ENCODE measurements around the gene CBX8. TPM values are rescaled to one million over a fixed set of nuclear protein-coding genes. Genes with fewer than 3 reads are reported as not detected.

CBX8 gene
- total RNA-seq, 2 experiments from 2014 or later, result 5.3 to 6.5 TPM

GRCh38 chr17:79745641-79746105 lies 51.2 kb downstream of the CBX8 start:
- ATAC-seq (ENCODE audit: poor library complexity), result no peak
- no peak for DNase-seq
- Mint-ChIP-seq H3K27ac (no peak overlapping the region), H3K4me1 (ENCODE audit: low read depth) (peaks cover 19% of the 10 kb centered on the region), H3K9me3 (no peaks in the 10 kb centered on the region), H3K27me3 (peaks cover 54% of the 10 kb centered on the region), H3K36me3 (ENCODE audit: low read depth) (no peaks in the 10 kb centered on the region), H3K4me3 (peak overlapping the region; percentile 32)
- CTCF ChIA-PET, result interaction anchor here (0.8 to 2.2 kb wide), 14 partner anchors 13 to 577 kb away, joined by 3 to 13 read pairs (median 4); partner anchors contain the start of gene CBX8
- Histone ChIP-seq H3K36me3 (ENCODE audit: insufficient read depth, low read length) (no peaks in the 10 kb centered on the region), H3K4me3 (ENCODE audit: low read length) (peak overlapping the region; percentile 20), H3K27me3 (ENCODE audit: control insufficient read depth in 1 of 2, insufficient read depth in 2 of 2, low read length in 2 of 2) (peaks cover 43 to 53% of the 10 kb centered on the region in 2 experiments), H3K27ac (ENCODE audit: low read depth in 1 of 2, low read length in 2 of 2) (no peak overlapping the region), H3K9me3 (ENCODE audit: control insufficient read depth in 1 of 2, insufficient read depth in 1 of 2, low read length in 2 of 2) (peaks cover 0 to 12% of the 10 kb centered on the region in 2 experiments), H3K4me1 (ENCODE audit: insufficient read depth, low read length) (peaks cover 40% of the 10 kb centered on the region)
- TF ChIP-seq, protein P1, sequence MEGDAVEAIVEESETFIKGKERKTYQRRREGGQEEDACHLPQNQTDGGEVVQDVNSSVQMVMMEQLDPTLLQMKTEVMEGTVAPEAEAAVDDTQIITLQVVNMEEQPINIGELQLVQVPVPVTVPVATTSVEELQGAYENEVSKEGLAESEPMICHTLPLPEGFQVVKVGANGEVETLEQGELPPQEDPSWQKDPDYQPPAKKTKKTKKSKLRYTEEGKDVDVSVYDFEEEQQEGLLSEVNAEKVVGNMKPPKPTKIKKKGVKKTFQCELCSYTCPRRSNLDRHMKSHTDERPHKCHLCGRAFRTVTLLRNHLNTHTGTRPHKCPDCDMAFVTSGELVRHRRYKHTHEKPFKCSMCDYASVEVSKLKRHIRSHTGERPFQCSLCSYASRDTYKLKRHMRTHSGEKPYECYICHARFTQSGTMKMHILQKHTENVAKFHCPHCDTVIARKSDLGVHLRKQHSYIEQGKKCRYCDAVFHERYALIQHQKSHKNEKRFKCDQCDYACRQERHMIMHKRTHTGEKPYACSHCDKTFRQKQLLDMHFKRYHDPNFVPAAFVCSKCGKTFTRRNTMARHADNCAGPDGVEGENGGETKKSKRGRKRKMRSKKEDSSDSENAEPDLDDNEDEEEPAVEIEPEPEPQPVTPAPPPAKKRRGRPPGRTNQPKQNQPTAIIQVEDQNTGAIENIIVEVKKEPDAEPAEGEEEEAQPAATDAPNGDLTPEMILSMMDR (IDR thresholded peaks at IDR 0.05), result no peak
- intact Hi-C loops (cut with DNase I, micrococcal nuclease), result loop anchor here (1.0 to 5.0 kb wide), 7 partner anchors 52 to 251 kb away; partner anchors contain the start of genes CBX4 (in 1 of the 2) and CBX8 (in 1 of the 2)
- POLR2A ChIA-PET, result interaction anchor here (0.7 to 1.8 kb wide), 8 partner anchors 51 to 251 kb away, joined by 3 to 14 read pairs (median 6); partner anchors contain the start of genes CBX4 and CBX8

GRCh38 chr17:79743614-79744013 lies 53.3 kb downstream of the CBX8 start:
- Histone ChIP-seq H3K4me3 (ENCODE audit: low read length) (no peak overlapping the region), H3K4me1 (ENCODE audit: insufficient read depth, low read length) (peaks cover 40% of the 10 kb centered on the region), H3K9me3 (ENCODE audit: control insufficient read depth in 1 of 2, insufficient read depth in 1 of 2, low read length in 2 of 2) (peaks cover 0 to 12% of the 10 kb centered on the region in 2 experiments), H3K36me3 (ENCODE audit: insufficient read depth, low read length) (no peaks in the 10 kb centered on the region), H3K27ac (ENCODE audit: low read depth in 1 of 2, low read length in 2 of 2) (no peak overlapping the region), H3K27me3 (ENCODE audit: control insufficient read depth in 1 of 2, insufficient read depth in 2 of 2, low read length in 2 of 2) (peaks cover 38 to 44% of the 10 kb centered on the region in 2 experiments)
- ATAC-seq (ENCODE audit: poor library complexity) (no peak), DNase-seq (no peak)
- H3K27ac Mint-ChIP-seq, result no peak overlapping the region
- peaks cover 60% of the 10 kb centered on the region for H3K27me3 Mint-ChIP-seq
- TF ChIP-seq, protein P1 (IDR thresholded peaks at IDR 0.05), result no peak
- peaks cover 19% of the 10 kb centered on the region for H3K4me1 Mint-ChIP-seq (ENCODE audit: low read depth)
- intact Hi-C loops (cut with DNase I, micrococcal nuclease), result loop anchor here in 1 of 2 experiments (2.0 to 5.0 kb wide), 2 partner anchors 53 to 174 kb away; partner anchors contain the start of gene CBX8
- ChIA-PET CTCF (no interaction called here), POLR2A (no interaction called here)
- H3K9me3 Mint-ChIP-seq, result no peaks in the 10 kb centered on the region
- H3K4me3 Mint-ChIP-seq, result no peak overlapping the region
- H3K36me3 Mint-ChIP-seq (ENCODE audit: low read depth), result no peaks in the 10 kb centered on the region

- CTCF ChIA-PET, result interaction anchor here (1.6 kb wide), 1 partner anchor 10 kb away, joined by 5 read pairs; no protein-coding TSS in a partner anchor
These were observed 53.9 kb downstream of the CBX8 start for GRCh38 chr17:79742951-79743476.

More at GRCh38 chr17:79742951-79743476, 53.9 kb downstream of the CBX8 start:
- DNase-seq, result no peak
- Mint-ChIP-seq H3K27ac (no peak overlapping the region), H3K4me1 (ENCODE audit: low read depth) (peaks cover 18% of the 10 kb centered on the region), H3K36me3 (ENCODE audit: low read depth) (no peaks in the 10 kb centered on the region), H3K4me3 (no peak overlapping the region), H3K9me3 (no peaks in the 10 kb centered on the region), H3K27me3 (peaks cover 60% of the 10 kb centered on the region)
- Histone ChIP-seq H3K4me1 (ENCODE audit: insufficient read depth, low read length) (peaks cover 39% of the 10 kb centered on the region), H3K36me3 (ENCODE audit: insufficient read depth, low read length) (no peaks in the 10 kb centered on the region), H3K4me3 (ENCODE audit: low read length) (no peak overlapping the region), H3K9me3 (ENCODE audit: control insufficient read depth in 1 of 2, insufficient read depth in 1 of 2, low read length in 2 of 2) (peaks cover 0 to 12% of the 10 kb centered on the region in 2 experiments), H3K27ac (ENCODE audit: low read depth in 1 of 2, low read length in 2 of 2) (no peak overlapping the region), H3K27me3 (ENCODE audit: control insufficient read depth in 1 of 2, insufficient read depth in 2 of 2, low read length in 2 of 2) (peaks cover 35 to 40% of the 10 kb centered on the region in 2 experiments)
- POLR2A ChIA-PET, result no interaction called here
- ATAC-seq (ENCODE audit: poor library complexity), result no peak
- intact Hi-C loops (cut with DNase I, micrococcal nuclease), result loop anchor here (1.0 to 5.0 kb wide), 3 partner anchors 54 to 248 kb away; partner anchors contain the start of gene CBX8 (in 1 of the 2)
- TF ChIP-seq, protein P1 (IDR thresholded peaks at IDR 0.05), result no peak
